HS-5 (cell line): ENCODE measurements around the gene LRBA.
"Not testable (repeated sequence)": the region's sequence is repeated elsewhere in the genome, so short reads cannot be mapped to it uniquely, and the experiment has no call there.

Source experiments
- DNase-seq: peaks from one replicate; pipeline ENCODE4 v3.0.0-alpha.2; 2012; ENCODE audit warnings: low read depth

The LRBA gene

GRCh38 chr4:150662686-150663085 is 352.4 kb downstream of the LRBA start:
- DNase-seq = no peak

- not testable (repeated sequence) for DNase-seq
These were observed 353.5 kb downstream of the LRBA start for GRCh38 chr4:150661551-150661950.

- not testable (repeated sequence) for DNase-seq
These were observed 356.8 kb downstream of the LRBA start for GRCh38 chr4:150658258-150658657.

GRCh38 chr4:150656891-150657290 is 358.2 kb downstream of the LRBA start:
- no peak for DNase-seq

- DNase-seq = no peak
These were observed 364.3 kb downstream of the LRBA start for GRCh38 chr4:150650751-150651150.

GRCh38 chr4:150648123-150648522 is 367.0 kb downstream of the LRBA start:
- DNase-seq = no peak

- no peak for DNase-seq
These were observed 368.1 kb downstream of the LRBA start for GRCh38 chr4:150647008-150647407.

GRCh38 chr4:150641612-150642011 is 373.5 kb downstream of the LRBA start:
- no peak for DNase-seq

- no peak for DNase-seq
These were observed 382.4 kb downstream of the LRBA start for GRCh38 chr4:150632639-150633038.

GRCh38 chr4:150628073-150628472 is 387.0 kb downstream of the LRBA start:
- DNase-seq = no peak

GRCh38 chr4:150625033-150625432 is 390.1 kb downstream of the LRBA start:
- DNase-seq = no peak

- DNase-seq = no peak
These were observed 391.0 kb downstream of the LRBA start for GRCh38 chr4:150624055-150624454.

- no peak for DNase-seq
These were observed 396.0 kb downstream of the LRBA start for GRCh38 chr4:150619042-150619441.

- no peak for DNase-seq
These were observed 406.0 kb downstream of the LRBA start for GRCh38 chr4:150609131-150609530.

GRCh38 chr4:150600812-150601445 is 414.2 kb downstream of the LRBA start:
- DNase-seq = no peak

GRCh38 chr4:150599547-150599946 is 415.5 kb downstream of the LRBA start:
- DNase-seq = no peak

- no peak for DNase-seq
These were observed 416.2 kb downstream of the LRBA start for GRCh38 chr4:150598909-150599308.

GRCh38 chr4:150593996-150594395 is 421.1 kb downstream of the LRBA start:
- no peak for DNase-seq

GRCh38 chr4:150591904-150592303 is 423.2 kb downstream of the LRBA start:
- no peak for DNase-seq

GRCh38 chr4:150591406-150591805 is 423.7 kb downstream of the LRBA start:
- DNase-seq = no peak

- no peak for DNase-seq
These were observed 424.5 kb downstream of the LRBA start for GRCh38 chr4:150590631-150591030.

GRCh38 chr4:150589157-150589556 is 425.9 kb downstream of the LRBA start:
- DNase-seq = no peak

- no peak for DNase-seq
These were observed 426.8 kb downstream of the LRBA start for GRCh38 chr4:150588316-150588715.

GRCh38 chr4:150586162-150586810 is 428.8 kb downstream of the LRBA start:
- no peak for DNase-seq
